Astrocyte of the cerebellum (primary cell): Measurements from ENCODE around the gene TMED4.
A peak's percentile ranks its signal among the peaks of the same experiment; 100 is the strongest.
"Not testable (repeated sequence)": the region's sequence is repeated elsewhere in the genome, so short reads cannot be mapped to it uniquely, and the experiment has no call there.

Source experiments
- DNase-seq: peaks from one replicate; pipeline ENCODE4 v3.0.0-alpha.2; 2011; ENCODE audit warnings: low read depth
- H3K4me3 ChIP-seq: 2 replicates; pipeline ENCODE4 v1.5.1; 2011; ENCODE audit warnings: mild to moderate bottlenecking, low read depth, low read length, moderate library complexity
- in situ Hi-C: cut with HindIII; loops from 2 replicates; pipeline ENCODE4 v1.10.0; 2017; ENCODE audit warnings: low sequenced_read_pairs
- TF ChIP-seq, protein P1 (sequence below): IDR thresholded peaks from 2 replicates; pipeline ENCODE4 v1.5.1; 2012; ENCODE audit warnings: low read length, low read depth, moderate library complexity, mild to moderate bottlenecking; ENCODE audit errors: missing control alignments

Gene TMED4

GRCh38 chr7:44599222-44599621, 17.2 kb upstream of the TMED4 start:
- H3K4me3 ChIP-seq, result no peak overlapping the region
- in situ Hi-C loops, result loop anchor here (25.0 kb wide), 1 partner anchor 213 kb away; no protein-coding TSS in a partner anchor
- no peak for DNase-seq

DNA sequence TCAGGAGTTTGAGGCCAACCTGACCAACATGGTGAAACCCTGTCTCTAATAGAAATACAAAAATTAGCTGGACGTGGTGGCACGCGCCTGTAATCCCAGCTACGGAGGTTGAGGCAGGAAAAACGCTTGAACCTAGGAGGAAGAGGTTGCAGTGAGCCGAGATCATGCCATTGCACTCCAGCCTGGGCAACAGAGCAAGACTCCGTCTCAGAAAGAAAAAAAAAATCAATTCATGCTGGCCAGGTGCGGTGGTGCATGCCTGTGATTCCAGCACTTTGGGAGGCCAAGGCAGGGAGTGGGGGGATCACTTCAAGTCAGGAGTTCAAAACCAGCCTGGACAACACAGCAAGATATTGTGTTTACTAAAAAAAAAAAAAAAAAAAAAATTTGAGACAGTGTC, 15.2 kb upstream of the TMED4 start:
- in situ Hi-C loops, result loop anchor here (25.0 kb wide), 1 partner anchor 215 kb away; no protein-coding TSS in a partner anchor
- H3K4me3 ChIP-seq, DNase-seq: not testable (repeated sequence)

More at GRCh38 chr7:44599222-44599621, 17.2 kb upstream of the TMED4 start:
- TF ChIP-seq, protein P1, sequence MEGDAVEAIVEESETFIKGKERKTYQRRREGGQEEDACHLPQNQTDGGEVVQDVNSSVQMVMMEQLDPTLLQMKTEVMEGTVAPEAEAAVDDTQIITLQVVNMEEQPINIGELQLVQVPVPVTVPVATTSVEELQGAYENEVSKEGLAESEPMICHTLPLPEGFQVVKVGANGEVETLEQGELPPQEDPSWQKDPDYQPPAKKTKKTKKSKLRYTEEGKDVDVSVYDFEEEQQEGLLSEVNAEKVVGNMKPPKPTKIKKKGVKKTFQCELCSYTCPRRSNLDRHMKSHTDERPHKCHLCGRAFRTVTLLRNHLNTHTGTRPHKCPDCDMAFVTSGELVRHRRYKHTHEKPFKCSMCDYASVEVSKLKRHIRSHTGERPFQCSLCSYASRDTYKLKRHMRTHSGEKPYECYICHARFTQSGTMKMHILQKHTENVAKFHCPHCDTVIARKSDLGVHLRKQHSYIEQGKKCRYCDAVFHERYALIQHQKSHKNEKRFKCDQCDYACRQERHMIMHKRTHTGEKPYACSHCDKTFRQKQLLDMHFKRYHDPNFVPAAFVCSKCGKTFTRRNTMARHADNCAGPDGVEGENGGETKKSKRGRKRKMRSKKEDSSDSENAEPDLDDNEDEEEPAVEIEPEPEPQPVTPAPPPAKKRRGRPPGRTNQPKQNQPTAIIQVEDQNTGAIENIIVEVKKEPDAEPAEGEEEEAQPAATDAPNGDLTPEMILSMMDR, result no peak

DNA sequence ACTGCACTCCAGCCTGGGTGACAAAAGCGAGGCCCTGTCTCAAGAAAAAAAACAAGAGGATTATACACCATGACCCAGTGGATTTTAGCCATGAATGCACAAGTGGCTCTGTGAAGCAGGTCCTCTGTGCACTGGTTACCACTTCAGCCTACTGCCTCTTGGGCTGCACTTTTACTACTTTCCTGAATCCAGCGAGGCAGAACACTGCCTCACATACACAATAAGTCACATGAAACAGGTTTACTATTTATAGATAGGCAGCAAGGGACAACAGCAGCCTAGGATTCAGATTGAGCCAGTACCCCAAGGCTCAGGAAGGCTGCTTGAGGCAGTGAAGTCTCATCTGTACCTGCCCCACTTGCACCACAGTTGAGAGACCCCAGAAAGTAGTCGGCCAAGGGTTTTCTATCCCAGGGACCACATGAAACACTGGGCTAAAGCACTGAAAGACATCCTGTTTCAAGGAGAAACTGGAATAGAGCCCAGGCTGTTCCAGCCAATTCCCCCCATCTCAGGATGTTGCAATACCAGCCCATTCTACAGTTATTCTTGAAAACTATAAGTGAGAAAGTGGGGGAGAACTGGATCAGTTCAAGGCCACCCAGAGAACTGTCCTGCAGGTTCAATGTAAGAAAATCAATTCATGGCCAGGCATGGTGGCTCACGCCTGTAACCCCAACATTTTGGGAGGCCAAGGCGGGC, 14.1 kb upstream of the TMED4 start:
- no peak overlapping the region for H3K4me3 ChIP-seq
- TF ChIP-seq, protein P1, result no peak
- in situ Hi-C loops, result loop anchor here (25.0 kb wide), 1 partner anchor 216 kb away; no protein-coding TSS in a partner anchor
- no peak for DNase-seq

GRCh38 chr7:44590910-44591309, 8.9 kb upstream of the TMED4 start:
- no peak overlapping the region for H3K4me3 ChIP-seq
- no peak for DNase-seq
- TF ChIP-seq, protein P1, result no peak
- in situ Hi-C loops, result loop anchor here (25.0 kb wide), 1 partner anchor 221 kb away; no protein-coding TSS in a partner anchor

GRCh38 chr7:44587843-44588711, 6.0 kb upstream of the TMED4 start:
- in situ Hi-C loops, result loop anchor here (25.0 kb wide), 1 partner anchor 224 kb away; no protein-coding TSS in a partner anchor
- H3K4me3 ChIP-seq, result no peak overlapping the region
- peak; percentile 60 for DNase-seq
- TF ChIP-seq, protein P1, result peak; percentile 52

DNA sequence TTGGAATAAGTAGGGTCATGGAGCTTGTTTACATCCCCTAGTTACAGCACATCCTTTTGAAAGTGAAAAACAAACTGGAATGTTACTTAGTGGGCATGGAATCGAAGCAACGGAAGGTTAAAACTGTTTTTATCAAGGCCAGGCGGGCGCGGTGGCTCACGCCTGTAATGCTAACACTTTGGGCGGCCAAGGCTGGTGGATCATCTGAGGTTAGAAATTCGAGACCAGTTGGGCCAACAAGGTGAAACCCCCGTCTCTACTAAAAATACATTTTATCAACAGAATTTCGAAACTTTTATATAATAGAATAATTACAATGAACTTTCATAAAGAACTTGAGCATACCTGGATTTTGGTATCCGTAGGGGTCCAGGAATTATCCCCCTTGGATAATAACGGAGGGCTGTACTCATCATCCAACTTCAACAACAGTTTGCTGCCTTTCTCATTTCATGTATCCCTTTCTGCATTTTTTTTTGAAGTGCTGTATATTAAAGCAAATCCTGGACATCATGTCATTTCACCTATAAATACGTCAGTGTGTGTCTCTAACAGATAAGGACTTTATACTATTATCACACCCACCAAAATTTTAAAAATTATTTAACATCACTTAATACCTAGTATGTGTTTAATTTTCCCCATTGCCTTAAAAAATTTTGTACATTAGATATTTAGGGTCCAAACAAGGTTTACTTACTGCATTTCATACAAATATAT, 1.3 kb upstream of the TMED4 start:
- in situ Hi-C loops, result loop anchor here (25.0 kb wide), 1 partner anchor 229 kb away; no protein-coding TSS in a partner anchor
- TF ChIP-seq, protein P1, result no peak

More for the DNA sequence above, 1.3 kb upstream of the TMED4 start:
- no peak for DNase-seq
- peak overlapping the region; percentile 94 for H3K4me3 ChIP-seq
